GDM1 (cell line): Measurements from ENCODE around the gene MUL1.
"Not testable (repeated sequence)": the region's sequence is repeated elsewhere in the genome, so short reads cannot be mapped to it uniquely, and the experiment has no call there.

Source experiments
- DNase-seq: peaks from one replicate; lab custom pipeline; 2025; lab: John Stamatoyannopoulos, UW

Gene MUL1

DNA sequence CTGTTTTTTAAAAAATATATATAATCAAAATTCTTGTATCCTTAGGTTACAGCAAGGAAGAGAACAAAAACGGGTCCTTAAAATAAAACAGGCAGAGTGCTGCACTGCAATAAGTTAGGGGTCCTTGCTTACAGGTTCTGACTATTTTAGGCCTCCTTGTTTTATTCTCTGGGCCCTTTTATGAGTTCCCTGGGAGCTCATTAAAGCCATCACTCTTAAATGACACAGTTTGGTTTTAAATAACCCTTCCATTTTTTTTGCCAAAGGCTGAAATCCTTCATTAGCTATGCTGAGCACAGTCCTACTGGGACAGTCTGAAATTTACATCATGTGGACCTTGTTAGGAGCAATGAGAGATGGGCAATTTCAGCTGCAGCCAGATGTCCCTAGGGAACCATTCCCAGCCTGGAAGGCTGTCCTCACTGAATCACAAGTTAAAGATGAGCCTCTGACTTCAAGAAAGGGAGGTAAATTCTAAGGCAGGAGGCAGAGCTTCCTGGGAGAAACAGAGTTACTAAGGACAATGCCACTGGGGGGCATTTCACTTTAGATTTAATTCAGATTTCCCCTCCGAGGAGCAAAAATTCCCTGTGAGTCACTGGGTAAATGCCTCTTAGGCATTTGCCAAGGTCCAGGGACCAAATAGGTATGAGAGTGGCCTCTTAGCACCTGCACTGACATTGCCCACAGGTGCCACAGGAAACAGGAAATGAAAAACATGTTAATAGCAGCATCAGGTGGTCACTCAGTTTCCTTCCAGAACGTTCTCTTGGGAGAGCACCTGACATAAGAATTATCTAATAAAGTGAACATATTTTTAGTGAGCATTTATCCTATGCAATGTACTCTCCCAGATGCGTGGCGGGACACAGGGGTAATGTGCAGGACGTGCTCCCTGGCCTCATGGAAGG lies 3.8 kb upstream of the MUL1 start:
- DNase-seq, result no peak

- DNase-seq, result no peak
These were observed 440 bp upstream of the MUL1 start for GRCh38 chr1:20508411-20508771.

GRCh38 chr1:20507248-20507563 lies 745 bp downstream of the MUL1 start:
- no peak for DNase-seq

- DNase-seq, result no peak
These were observed 2.5 kb downstream of the MUL1 start for GRCh38 chr1:20505488-20505887.

DNA sequence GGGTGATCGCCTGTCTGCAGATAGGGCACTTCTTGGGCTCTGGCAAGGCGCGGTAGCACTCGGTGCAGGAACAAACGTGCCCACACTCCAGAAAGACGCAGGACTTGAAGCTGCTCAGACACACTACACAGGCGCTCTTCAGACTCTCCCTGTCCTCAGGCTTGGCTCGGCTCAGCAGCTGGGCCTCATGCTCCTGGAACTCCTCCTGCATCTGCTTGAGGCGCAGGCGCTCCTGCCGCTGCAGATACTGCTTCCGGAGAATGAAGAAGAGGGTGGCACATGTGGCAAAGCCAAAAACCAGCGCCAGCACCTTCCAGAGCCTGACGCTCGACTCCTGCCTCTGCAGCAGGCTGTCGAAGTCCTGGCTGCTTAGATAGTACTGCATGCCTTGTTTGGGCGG lies 7.2 kb downstream of the MUL1 start:
- no peak for DNase-seq

GRCh38 chr1:20499718-20500117 lies 8.2 kb downstream of the MUL1 start:
- no peak for DNase-seq

GRCh38 chr1:20499105-20499504 lies 8.8 kb downstream of the MUL1 start:
- DNase-seq, result no peak

- DNase-seq, result no peak
These were observed 9.8 kb downstream of the MUL1 start for GRCh38 chr1:20498116-20498515.

- DNase-seq, result no peak
These were observed 10.4 kb downstream of the MUL1 start for GRCh38 chr1:20497506-20497905.

GRCh38 chr1:20496725-20497383 lies 11.1 kb downstream of the MUL1 start:
- not testable (repeated sequence) for DNase-seq

GRCh38 chr1:20496241-20496661 lies 11.7 kb downstream of the MUL1 start:
- no peak for DNase-seq

DNA sequence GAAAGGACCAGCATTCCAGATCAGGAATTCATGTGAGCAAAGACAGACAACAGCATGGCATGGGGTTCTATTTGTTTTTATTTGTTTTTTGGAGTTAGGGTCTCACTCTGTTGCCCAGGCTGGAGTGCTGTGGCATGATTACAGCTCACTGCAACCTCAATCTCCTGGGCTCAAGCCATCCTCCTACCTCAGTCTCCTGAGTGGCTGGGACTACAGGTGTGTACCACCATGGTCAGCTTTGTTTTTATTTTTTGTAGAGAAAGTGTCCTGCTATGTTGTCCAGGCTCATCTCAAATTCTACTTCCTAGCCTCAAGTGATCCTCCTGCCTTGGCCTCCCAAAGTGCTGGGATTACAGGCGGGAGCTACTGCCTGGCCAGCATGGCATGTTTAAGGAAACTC lies 12.3 kb downstream of the MUL1 start:
- DNase-seq, result no peak

GRCh38 chr1:20494609-20495311 lies 13.2 kb downstream of the MUL1 start:
- DNase-seq, result no peak

- peak; percentile 64 for DNase-seq
These were observed 13.9 kb downstream of the MUL1 start for GRCh38 chr1:20493839-20494608.

- DNase-seq, result no peak
These were observed 14.6 kb downstream of the MUL1 start for GRCh38 chr1:20493309-20493708.

DNA sequence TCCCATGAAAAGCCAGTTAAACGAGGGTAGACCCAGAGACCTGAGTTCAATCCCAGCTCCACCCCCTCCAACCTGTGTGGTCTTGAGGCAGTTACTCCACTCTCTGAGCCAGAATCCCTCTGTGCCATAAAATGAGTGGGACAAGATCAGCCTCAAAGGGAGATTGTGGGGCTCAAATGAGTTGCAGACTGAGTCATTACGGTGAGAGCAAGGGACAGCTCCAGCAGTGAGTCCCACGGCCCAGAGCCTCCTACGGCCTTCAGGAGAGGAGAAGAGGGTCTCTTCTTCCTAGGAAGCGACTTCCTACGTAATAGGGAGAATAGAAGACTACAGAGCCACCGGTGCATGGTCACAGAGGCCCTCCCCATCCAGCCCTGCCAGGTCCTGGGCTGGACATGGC lies 15.2 kb downstream of the MUL1 start:
- no peak for DNase-seq

DNA sequence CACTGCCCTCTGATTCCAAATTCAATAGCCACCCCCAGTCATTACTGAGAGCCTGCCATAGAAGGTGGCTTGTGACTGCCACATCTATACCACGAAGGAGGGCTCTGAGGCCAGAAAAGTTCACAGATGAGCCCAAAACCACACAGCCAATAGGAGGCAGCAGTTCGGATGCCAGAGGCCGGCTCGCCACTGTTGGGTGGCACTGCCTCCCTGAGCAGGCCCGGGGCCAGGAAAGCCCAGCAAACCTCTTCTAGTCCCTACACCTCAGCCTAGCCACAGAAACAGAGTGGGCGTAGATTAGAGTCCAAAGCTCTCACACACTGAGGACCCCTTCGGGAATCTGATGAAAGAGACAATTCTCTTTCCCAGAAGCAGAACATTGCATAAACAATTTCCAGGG lies 16.1 kb downstream of the MUL1 start:
- no peak for DNase-seq

- DNase-seq, result no peak
These were observed 16.8 kb downstream of the MUL1 start for GRCh38 chr1:20491178-20491577.

DNA sequence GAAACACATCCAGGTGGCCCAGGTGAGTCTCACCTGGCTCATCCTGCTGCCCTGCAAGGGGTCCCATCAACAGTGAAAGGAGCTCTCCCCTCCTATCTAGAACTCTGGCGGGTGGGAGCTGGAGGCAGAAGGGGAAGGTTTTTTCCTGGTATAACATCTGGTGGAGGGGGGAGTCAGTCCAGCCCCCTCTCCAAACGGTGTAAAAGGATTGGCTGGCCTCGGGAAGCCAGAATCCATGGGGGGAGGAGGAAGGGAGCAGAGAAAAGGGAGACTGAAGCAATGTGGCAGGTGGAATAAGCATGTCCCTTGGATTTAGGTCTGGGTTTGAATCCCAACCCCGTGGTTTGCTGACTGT lies 20.7 kb downstream of the MUL1 start:
- no peak for DNase-seq

DNA sequence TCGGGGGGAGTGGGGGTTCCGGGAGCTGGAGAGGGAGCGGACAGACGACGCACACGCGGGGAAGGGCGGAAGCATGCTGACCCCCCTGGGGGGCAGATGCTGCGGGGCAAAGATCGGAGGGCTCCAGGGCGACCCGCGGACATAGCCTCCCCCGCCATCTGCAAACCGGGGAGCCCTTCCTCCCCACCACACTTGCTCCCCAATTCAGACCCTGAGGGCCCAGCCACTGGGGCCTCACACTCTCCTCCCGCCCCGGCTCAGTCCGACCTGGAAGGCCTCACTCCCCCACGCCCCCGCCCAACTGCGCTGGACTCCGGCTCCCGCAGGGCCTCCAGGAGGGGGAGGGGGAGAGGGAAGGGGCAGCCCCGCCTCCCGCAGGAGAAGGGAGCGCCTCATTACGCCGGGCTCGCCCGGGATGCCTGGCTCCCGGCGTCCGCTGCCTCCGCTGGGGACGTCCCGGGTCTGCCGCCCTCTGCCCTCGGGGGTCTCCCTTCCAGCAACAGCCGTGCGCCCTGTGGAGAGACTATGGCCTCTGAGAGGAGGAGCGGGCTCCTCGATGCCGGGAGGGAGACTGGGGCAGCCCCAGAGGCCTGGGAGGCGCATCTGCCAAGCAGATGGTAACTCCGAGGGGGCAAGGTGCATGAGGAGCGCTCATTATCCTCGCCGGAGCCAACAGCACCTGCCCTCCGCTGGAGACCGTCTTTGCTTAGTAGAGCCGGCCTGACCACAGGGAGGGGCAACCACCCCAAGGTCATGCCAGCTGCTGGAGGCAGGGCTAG lies 21.3 kb downstream of the MUL1 start:
- DNase-seq, result no peak
